Mesenteric fat pad (tissue), 1 donor: ENCODE data around the gene FBXL13. TPM values are rescaled to one million over a fixed set of nuclear protein-coding genes. Genes with fewer than 3 reads are reported as not detected.
"Not testable (repeated sequence)": the region's sequence is repeated elsewhere in the genome, so short reads cannot be mapped to it uniquely, and the experiment has no call there.

ENCODE experiments used
- DNase-seq: peaks from one replicate; pipeline ENCODE4 v3.0.0-alpha.2; 2020; ENCODE audit warnings: low spot score
- total RNA-seq: library from RNA; stranded (reverse); fragmentation: NEBNext Ultra II Directional; extraction: Animal tissue kit (Norgen Biotek cat#: 25700); gene quantifications from one replicate; pipeline ENCODE4 v1.2.1, GENCODE V29; 2021
- donor health status: DM: yes; HTN: yes; CAD: no.

FBXL13 gene
- total RNA-seq, 1 donor from 2014 or later, result 0.55 TPM

- not testable (repeated sequence) for DNase-seq
Observed at GRCh38 chr7:102778663-102779062, 295.9 kb downstream of the FBXL13 start.

GRCh38 chr7:102776217-102776616 lies 298.4 kb downstream of the FBXL13 start:
- not testable (repeated sequence) for DNase-seq

GRCh38 chr7:102770467-102770866 lies 304.1 kb downstream of the FBXL13 start:
- DNase-seq, result not testable (repeated sequence)

GRCh38 chr7:102769657-102770192 lies 304.9 kb downstream of the FBXL13 start:
- DNase-seq, result not testable (repeated sequence)

- DNase-seq, result not testable (repeated sequence)
Observed at GRCh38 chr7:102763295-102763905, 311.2 kb downstream of the FBXL13 start.

Other genes with a start within 250 kb of the FBXL13 start
- gene LRRC17, start 161.8 kb downstream of the FBXL13 start, total RNA-seq, result 1.2 TPM
- 34.2 TPM for gene ARMC10, start 344 bp upstream of the FBXL13 start, total RNA-seq
- 4.6 TPM for gene NAPEPLD, start 74.3 kb upstream of the FBXL13 start, total RNA-seq
- gene PMPCB, start 222.6 kb upstream of the FBXL13 start, total RNA-seq, result 43.8 TPM